HCT116 (cell line): Measurements from ENCODE around the gene SAMHD1. TPM values are rescaled to one million over a fixed set of nuclear protein-coding genes. Genes with fewer than 3 reads are reported as not detected.
A peak's percentile ranks its signal among the peaks of the same experiment; 100 is the strongest.

Experiments used
- ATAC-seq: fragments of 200-7000 bp; cut with Tn5 transposase; 2 replicates; pipeline ENCODE4 v1.9.1; 2020; ENCODE audit warnings: mild to moderate bottlenecking, moderate library complexity
- BruUV-seq: library from RNA; stranded (reverse); fragments of 400-500 nt; replicated peaks from 2 replicates; lab custom pipeline; 2021; lab: Mats Ljungman, UMichigan
- CTCF ChIA-PET: fragments of 300-600 bp; sonication (Branson Sonifier 250); formaldehyde crosslinking; loops from one replicate; lab custom pipeline; 2021; ENCODE audit warnings: antibody characterized with exemption; lab: Charles Lee
- POLR2A ChIA-PET: fragments of 300-600, 350-600 bp; sonication (Branson Sonifier 250); formaldehyde crosslinking; loops from one replicate; lab custom pipeline; 2021; ENCODE audit warnings: antibody characterized with exemption; lab: Charles Lee
- RAD21 ChIA-PET, 2 experiments: fragments of 300-600 bp; sonication (Branson Sonifier 250); formaldehyde crosslinking; loops; one replicate each; lab custom pipeline; 2023; ENCODE audit warnings: low total read pairs in 2 of 2; ENCODE audit not compliant: uncharacterized antibody in 2 of 2, unreplicated experiment in 2 of 2, low non-redundant PET in 1 of 2; lab: Charles Lee
- DNase-seq: peaks from one replicate; pipeline ENCODE4 v3.0.0-alpha.2; 2010; ENCODE audit warnings: low read depth, low spot score
- H2AFZ ChIP-seq: fragments of 200-600 bp; shearing (Covaris generic), sonication (generic); 2 replicates; pipeline ENCODE4 v1.6.1; 2017; ENCODE audit warnings: low read depth, mixed run types, mixed read lengths, antibody characterized with exemption, low read length; ENCODE audit not compliant: poor library complexity, severe bottlenecking
- H3K27ac ChIP-seq: 2 replicates; pipeline ENCODE4 v1.5.1; 2012; ENCODE audit warnings: low read depth, low read length
- H3K27me3 ChIP-seq: fragments of 200-600 bp; sonication (generic); 2 replicates; pipeline ENCODE4 v1.6.1; 2016; ENCODE audit warnings: mixed run types, low read length, mixed read lengths; ENCODE audit not compliant: insufficient read depth
- H3K36me3 ChIP-seq, 2 experiments: fragments of 200-500 bp in 1 of 2; fragments of 200-600 bp in 1 of 2; sonication (Bioruptor generic) in 1 of 2; sonication (generic) in 1 of 2; 2 replicates each; pipeline versions ENCODE4 v1.5.1 to v1.6.1; 2014 to 2016; ENCODE audit warnings: low read length in 2 of 2, inconsistent platforms in 1 of 2, mixed read lengths in 1 of 2, mixed run types in 1 of 2; ENCODE audit not compliant: insufficient read depth in 2 of 2, control insufficient read depth in 1 of 2
- H3K4me1 ChIP-seq, 2 experiments: fragments of 200-600 bp in 1 of 2; sonication (generic) in 1 of 2; 2 replicates each; pipeline versions ENCODE4 v1.5.1 to v1.6.1; 2012 to 2017; ENCODE audit warnings: low read length in 2 of 2, inconsistent platforms in 1 of 2, mild to moderate bottlenecking in 1 of 2, mixed read lengths in 1 of 2, mixed run types in 1 of 2, moderate library complexity in 1 of 2; ENCODE audit not compliant: insufficient read depth in 2 of 2, control insufficient read depth in 1 of 2
- H3K4me2 ChIP-seq: fragments of 200-600 bp; sonication (generic); 2 replicates; pipeline ENCODE4 v1.6.1; 2017; ENCODE audit warnings: mixed run types, low read length, mixed read lengths
- H3K4me3 ChIP-seq, 2 experiments: fragments of 200-600 bp in 1 of 2; sonication (generic) in 1 of 2; replicated peaks in 1 of 2; 2 replicates each; pipeline ENCODE4 v1.5.1; 2011 to 2016; ENCODE audit warnings: low read length in 2 of 2, control low read depth in 1 of 2, low read depth in 1 of 2, mild to moderate bottlenecking in 1 of 2, mixed read lengths in 1 of 2, mixed run types in 1 of 2
- H3K79me2 ChIP-seq: fragments of 200-600 bp; sonication (generic); 2 replicates; pipeline ENCODE4 v1.6.1; 2017; ENCODE audit warnings: mild to moderate bottlenecking, mixed run types, low read length, moderate library complexity, mixed read lengths; ENCODE audit not compliant: insufficient read depth
- H3K9ac ChIP-seq: fragments of 200-600 bp; sonication (generic); 2 replicates; pipeline ENCODE4 v1.6.1; 2016; ENCODE audit warnings: low read length, mixed read lengths
- H3K9me2 ChIP-seq: fragments of 200-600 bp; sonication (generic), shearing (Covaris generic); 2 replicates; pipeline ENCODE4 v1.6.1; 2017; ENCODE audit warnings: mixed run types, mild to moderate bottlenecking, moderate library complexity; ENCODE audit not compliant: insufficient read depth
- H3K9me3 ChIP-seq, 2 experiments: fragments of 200-500 bp in 1 of 2; fragments of 200-600 bp in 1 of 2; sonication (Bioruptor generic) in 1 of 2; sonication (generic) in 1 of 2; 2 replicates each; pipeline ENCODE4 v1.6.1; 2014 to 2017; ENCODE audit warnings: low read length in 2 of 2, mixed read lengths in 2 of 2, inconsistent platforms in 1 of 2, low read depth in 1 of 2, mild to moderate bottlenecking in 1 of 2, mixed run types in 1 of 2, moderate library complexity in 1 of 2; ENCODE audit not compliant: control insufficient read depth in 1 of 2, insufficient read depth in 1 of 2
- H4K20me1 ChIP-seq: fragments of 200-600 bp; sonication (generic), shearing (Covaris generic); 2 replicates; pipeline ENCODE4 v1.6.1; 2017; ENCODE audit warnings: mixed run types, mild to moderate bottlenecking, moderate library complexity; ENCODE audit not compliant: insufficient read depth
- CBX3 ChIP-seq: IDR thresholded peaks from 2 replicates; pipeline ENCODE4 v1.6.1; 2012; ENCODE audit warnings: low read depth
- CEBPB ChIP-seq: IDR thresholded peaks from 2 replicates; pipeline ENCODE4 v1.6.1; 2012; ENCODE audit warnings: low read depth
- EGR1 ChIP-seq: IDR thresholded peaks from 2 replicates; pipeline ENCODE4 v1.6.1; 2012; ENCODE audit warnings: low read depth
- EZH2 ChIP-seq: fragments of 200-600 bp; sonication (generic); IDR thresholded peaks from 2 replicates; pipeline ENCODE4 v1.6.1; 2017; ENCODE audit warnings: antibody characterized with exemption, mixed run types
- EZH2phosphoT487 ChIP-seq: fragments of 200-600 bp; IDR thresholded peaks from 2 replicates; pipeline ENCODE4 v1.6.1; 2018; ENCODE audit warnings: antibody characterized with exemption, borderline replicate concordance
- JUND ChIP-seq: IDR thresholded peaks from 2 replicates; pipeline ENCODE4 v1.6.1; 2012
- RAD21 ChIP-seq: IDR thresholded peaks from 2 replicates; pipeline ENCODE4 v1.6.1; 2012; ENCODE audit warnings: low read depth, mild to moderate bottlenecking
- SIN3A ChIP-seq: IDR thresholded peaks from 2 replicates; pipeline ENCODE4 v1.6.1; 2012; ENCODE audit warnings: low read depth
- SP1 ChIP-seq: IDR thresholded peaks from 2 replicates; pipeline ENCODE4 v1.6.1; 2012; ENCODE audit warnings: low read depth
- TCF7L2 ChIP-seq: IDR thresholded peaks from 2 replicates; pipeline ENCODE4 v1.7.0; 2011; ENCODE audit warnings: borderline replicate concordance, inconsistent platforms; ENCODE audit not compliant: insufficient read depth, insufficient read length; ENCODE audit errors: extremely low read depth
- YY1 ChIP-seq: IDR thresholded peaks from 2 replicates; pipeline ENCODE4 v1.6.1; 2011; ENCODE audit warnings: low read length, low read depth, moderate library complexity, mild to moderate bottlenecking; ENCODE audit not compliant: insufficient replicate concordance; ENCODE audit errors: extremely low read depth
- ZFX ChIP-seq: fragments of 450-650 bp; IDR thresholded peaks from 2 replicates; pipeline ENCODE4 v1.6.1; 2017
- ZNF274 ChIP-seq: fragments of 200-500 bp; sonication (Bioruptor generic); IDR thresholded peaks from 2 replicates; pipeline ENCODE4 v1.6.1; 2014; ENCODE audit warnings: mild to moderate bottlenecking, low read depth, low read length, inconsistent platforms
- intact Hi-C: fragments of 100-400 bp; cut with micrococcal nuclease; formaldehyde crosslinking; loops from 2 replicates; pipeline ENCODE4 v1.10.0; 2022
- total RNA-seq: library from RNA; stranded (reverse); gene quantifications from one replicate; pipeline ENCODE4 v1.2.1, GENCODE V29; 2021; ENCODE audit not compliant: unreplicated experiment
- TF ChIP-seq, protein P1 (sequence below): IDR thresholded peaks from 2 replicates; pipeline ENCODE4 v1.6.1; 2012; ENCODE audit warnings: low read depth
- TF ChIP-seq, protein P2 (sequence below), 3 experiments: fragments of 200-600 bp in 1 of 3; sonication (generic) in 1 of 3; IDR thresholded peaks in 2 of 3; conservative IDR thresholded peaks in 1 of 3; 2 replicates each; pipeline ENCODE4 v1.5.1; 2012 to 2017; ENCODE audit warnings: low read depth in 2 of 3, low read length in 2 of 3, antibody characterized with exemption in 1 of 3, borderline replicate concordance in 1 of 3, control low read depth in 1 of 3, mild to moderate bottlenecking in 1 of 3, mixed read lengths in 1 of 3, mixed run types in 1 of 3, moderate library complexity in 1 of 3; ENCODE audit not compliant: insufficient read depth in 1 of 3

The SAMHD1 gene
- total RNA-seq, 1 experiment from 2014 or later, result 21.4 TPM

DNA sequence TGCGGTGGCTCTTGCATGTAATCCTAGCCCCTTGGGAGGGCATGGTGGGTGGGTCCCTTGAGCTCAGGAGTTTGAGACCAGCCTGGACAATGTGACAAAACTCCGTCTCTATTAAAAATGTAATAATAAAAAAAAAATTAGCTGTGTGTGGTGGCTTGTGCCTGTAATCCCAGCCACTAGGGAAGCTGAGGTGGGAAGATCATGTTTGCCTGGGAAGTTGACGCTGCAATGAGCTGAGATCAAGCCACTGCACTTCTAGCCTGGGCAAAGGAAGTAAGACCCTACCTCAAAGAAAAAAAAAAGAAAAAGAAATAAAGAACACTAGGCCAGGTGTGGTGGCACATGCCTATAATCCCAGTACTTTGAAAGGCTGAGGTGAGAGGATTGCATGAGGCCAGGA lies 4.5 kb upstream of the SAMHD1 start:
- no peak overlapping the region for H3K4me3 ChIP-seq
- H3K27ac ChIP-seq, result no peak overlapping the region
- CTCF ChIA-PET, result no interaction called here
- BruUV-seq, result no TSS peak
- no peaks in the 10 kb centered on the region for H3K27me3 ChIP-seq
- no peaks in the 10 kb centered on the region for H3K79me2 ChIP-seq
- no peak for ATAC-seq
- H3K4me1 ChIP-seq, result peaks cover 6 to 7% of the 10 kb centered on the region in 2 experiments; a peak in 3 of 4 replicates
- no peak overlapping the region for H3K9ac ChIP-seq
- intact Hi-C loops, result no loop called here
- H3K9me3 ChIP-seq, result no peaks in the 10 kb centered on the region
- RAD21 ChIA-PET, result no interaction called here
- no peak for DNase-seq
- H3K36me3 ChIP-seq, result no peaks in the 10 kb centered on the region
- POLR2A ChIA-PET, result no interaction called here
- H3K9me2 ChIP-seq, result no peaks in the 10 kb centered on the region
- H4K20me1 ChIP-seq, result no peaks in the 10 kb centered on the region
- H3K4me2 ChIP-seq, result no peak overlapping the region
- no peak for TF ChIP-seq ZFX
- no peak for TF ChIP-seq ZNF274
- no peak for TF ChIP-seq JUND
- no peak overlapping the region for H2AFZ ChIP-seq

DNA sequence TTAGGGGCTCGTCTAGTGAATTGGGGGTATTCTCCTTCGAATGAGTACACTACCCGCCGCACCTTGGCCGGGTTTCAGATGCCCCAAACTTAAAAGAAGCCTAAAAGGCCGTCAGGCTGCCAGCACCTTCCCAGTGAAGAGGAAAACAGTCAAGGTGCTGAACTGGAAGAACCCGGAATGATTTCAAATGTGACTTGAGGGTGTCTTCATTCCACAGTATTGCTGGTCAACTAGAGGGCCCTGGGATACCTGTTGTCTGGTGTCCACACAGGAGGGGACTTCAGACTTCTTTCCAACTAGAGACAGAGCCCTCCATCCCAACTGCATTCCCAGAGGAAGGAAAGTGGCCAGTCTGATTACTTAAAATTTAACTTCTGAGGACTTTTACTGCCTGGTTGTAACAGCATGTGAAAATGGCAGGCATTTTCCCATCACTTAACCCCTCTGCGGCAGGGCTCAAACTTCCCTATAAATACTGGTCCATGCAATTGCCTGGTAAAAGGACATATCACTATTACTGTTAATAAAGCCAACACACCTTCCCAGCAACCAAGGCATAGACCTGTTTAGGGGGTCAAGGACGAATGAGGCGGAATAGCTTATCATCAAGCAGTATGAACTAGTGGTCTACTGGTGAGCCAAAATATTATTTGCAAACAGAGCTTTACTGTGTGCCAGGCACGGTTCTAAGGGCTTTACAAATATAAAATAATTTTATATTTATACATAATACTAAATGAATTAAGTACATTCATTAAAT lies 651 bp upstream of the SAMHD1 start:
- intact Hi-C loops, result no loop called here
- Histone ChIP-seq H3K9ac (peak overlapping the region; percentile 49), H3K27ac (peak overlapping the region; percentile 47), H3K9me2 (no peaks in the 10 kb centered on the region), H2AFZ (peak overlapping the region; percentile 56), H3K4me2 (peak overlapping the region; percentile 70), H3K79me2 (no peaks in the 10 kb centered on the region), H3K27me3 (no peaks in the 10 kb centered on the region), H3K9me3 (no peaks in the 10 kb centered on the region), H4K20me1 (no peaks in the 10 kb centered on the region), H3K36me3 (no peaks in the 10 kb centered on the region), H3K4me1 (peaks cover 15 to 19% of the 10 kb centered on the region in 2 experiments), H3K4me3 (peak overlapping the region; percentile 38 to 65)
- ChIA-PET RAD21 (no interaction called here), POLR2A (no interaction called here), CTCF (no interaction called here)
- DNase-seq, result no peak
- peak; percentile 18 for ATAC-seq
- BruUV-seq, result TSS peak; percentile 59
- TF ChIP-seq CBX3 (no peak), TCF7L2 (no peak), EZH2phosphoT487 (no peak), YY1 (no peak), RAD21 (no peak), EGR1 (no peak), SIN3A (no peak), ZNF274 (no peak), EZH2 (no peak), SP1 (no peak), CEBPB (no peak)
- TF ChIP-seq, protein P1, sequence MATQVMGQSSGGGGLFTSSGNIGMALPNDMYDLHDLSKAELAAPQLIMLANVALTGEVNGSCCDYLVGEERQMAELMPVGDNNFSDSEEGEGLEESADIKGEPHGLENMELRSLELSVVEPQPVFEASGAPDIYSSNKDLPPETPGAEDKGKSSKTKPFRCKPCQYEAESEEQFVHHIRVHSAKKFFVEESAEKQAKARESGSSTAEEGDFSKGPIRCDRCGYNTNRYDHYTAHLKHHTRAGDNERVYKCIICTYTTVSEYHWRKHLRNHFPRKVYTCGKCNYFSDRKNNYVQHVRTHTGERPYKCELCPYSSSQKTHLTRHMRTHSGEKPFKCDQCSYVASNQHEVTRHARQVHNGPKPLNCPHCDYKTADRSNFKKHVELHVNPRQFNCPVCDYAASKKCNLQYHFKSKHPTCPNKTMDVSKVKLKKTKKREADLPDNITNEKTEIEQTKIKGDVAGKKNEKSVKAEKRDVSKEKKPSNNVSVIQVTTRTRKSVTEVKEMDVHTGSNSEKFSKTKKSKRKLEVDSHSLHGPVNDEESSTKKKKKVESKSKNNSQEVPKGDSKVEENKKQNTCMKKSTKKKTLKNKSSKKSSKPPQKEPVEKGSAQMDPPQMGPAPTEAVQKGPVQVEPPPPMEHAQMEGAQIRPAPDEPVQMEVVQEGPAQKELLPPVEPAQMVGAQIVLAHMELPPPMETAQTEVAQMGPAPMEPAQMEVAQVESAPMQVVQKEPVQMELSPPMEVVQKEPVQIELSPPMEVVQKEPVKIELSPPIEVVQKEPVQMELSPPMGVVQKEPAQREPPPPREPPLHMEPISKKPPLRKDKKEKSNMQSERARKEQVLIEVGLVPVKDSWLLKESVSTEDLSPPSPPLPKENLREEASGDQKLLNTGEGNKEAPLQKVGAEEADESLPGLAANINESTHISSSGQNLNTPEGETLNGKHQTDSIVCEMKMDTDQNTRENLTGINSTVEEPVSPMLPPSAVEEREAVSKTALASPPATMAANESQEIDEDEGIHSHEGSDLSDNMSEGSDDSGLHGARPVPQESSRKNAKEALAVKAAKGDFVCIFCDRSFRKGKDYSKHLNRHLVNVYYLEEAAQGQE, result no peak
- TF ChIP-seq, protein P2, sequence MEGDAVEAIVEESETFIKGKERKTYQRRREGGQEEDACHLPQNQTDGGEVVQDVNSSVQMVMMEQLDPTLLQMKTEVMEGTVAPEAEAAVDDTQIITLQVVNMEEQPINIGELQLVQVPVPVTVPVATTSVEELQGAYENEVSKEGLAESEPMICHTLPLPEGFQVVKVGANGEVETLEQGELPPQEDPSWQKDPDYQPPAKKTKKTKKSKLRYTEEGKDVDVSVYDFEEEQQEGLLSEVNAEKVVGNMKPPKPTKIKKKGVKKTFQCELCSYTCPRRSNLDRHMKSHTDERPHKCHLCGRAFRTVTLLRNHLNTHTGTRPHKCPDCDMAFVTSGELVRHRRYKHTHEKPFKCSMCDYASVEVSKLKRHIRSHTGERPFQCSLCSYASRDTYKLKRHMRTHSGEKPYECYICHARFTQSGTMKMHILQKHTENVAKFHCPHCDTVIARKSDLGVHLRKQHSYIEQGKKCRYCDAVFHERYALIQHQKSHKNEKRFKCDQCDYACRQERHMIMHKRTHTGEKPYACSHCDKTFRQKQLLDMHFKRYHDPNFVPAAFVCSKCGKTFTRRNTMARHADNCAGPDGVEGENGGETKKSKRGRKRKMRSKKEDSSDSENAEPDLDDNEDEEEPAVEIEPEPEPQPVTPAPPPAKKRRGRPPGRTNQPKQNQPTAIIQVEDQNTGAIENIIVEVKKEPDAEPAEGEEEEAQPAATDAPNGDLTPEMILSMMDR (IDR thresholded peaks at IDR 0.05 in 2 of 3, conservative IDR thresholded peaks at IDR 0.05 in 1 of 3; ENCODE audit: borderline replicate concordance in 1 of 3, insufficient read depth in 1 of 3, low read depth in 2 of 3, low read length in 2 of 3), result no peak
